ENCODE measurements around the gene FBXL16. TPM values are rescaled to one million over a fixed set of nuclear protein-coding genes. Genes with fewer than 3 reads are reported as not detected.

The FBXL16 gene
- total RNA-seq, 1 donor from 2014 or later: 3.0 TPM

- Mint-ChIP-seq H3K27ac (ENCODE audit: unreplicated experiment) (peak within 1 kb of the TSS; percentile 50), H3K4me1 (no peaks in the 10 kb centered on the region), H3K27me3 (ENCODE audit: low read depth) (no peaks in the 10 kb centered on the region), H3K36me3 (ENCODE audit: low read depth) (no peaks in the 10 kb centered on the region), H3K9me3 (no peaks in the 10 kb centered on the region), H3K4me3 (peak within 1 kb of the TSS; percentile 80)
- no peak for TF ChIP-seq CTCF (conservative IDR thresholded peaks at IDR 0.05)
- peak; percentile 87 for DNase-seq (ENCODE audit: low read depth, low spot score)
Observed at GRCh38 chr16:648781-649589, 56.6 kb downstream of the FBXL16 start, which contains the start of gene WDR90. Gene WDR90, plus strand, starts transcription at chr16:649365. Its CDS starts 52 bp downstream, at chr16:649417.

GRCh38 chr16:648071-648780, 57.4 kb downstream of the FBXL16 start:
- DNase-seq (ENCODE audit: low read depth, low spot score): no peak
- no peaks in the 10 kb centered on the region for H3K36me3 Mint-ChIP-seq (ENCODE audit: low read depth)

GRCh38 chr16:647173-647902, 58.3 kb downstream of the FBXL16 start:
- Mint-ChIP-seq H3K4me3 (peak overlapping the region; percentile 67), H3K27ac (ENCODE audit: unreplicated experiment) (no peak overlapping the region), H3K4me1 (no peaks in the 10 kb centered on the region), H3K9me3 (no peaks in the 10 kb centered on the region), H3K27me3 (ENCODE audit: low read depth) (peaks cover 2% of the 10 kb centered on the region), H3K36me3 (ENCODE audit: low read depth) (no peaks in the 10 kb centered on the region)
- DNase-seq (ENCODE audit: low read depth, low spot score): no peak
- no peak for TF ChIP-seq CTCF (conservative IDR thresholded peaks at IDR 0.05)

More at GRCh38 chr16:648071-648780, 57.4 kb downstream of the FBXL16 start:
- Mint-ChIP-seq H3K4me3 (peak overlapping the region; percentile 80), H3K4me1 (no peaks in the 10 kb centered on the region), H3K27me3 (ENCODE audit: low read depth) (peaks cover 2% of the 10 kb centered on the region), H3K27ac (ENCODE audit: unreplicated experiment) (peak overlapping the region; percentile 50), H3K9me3 (no peaks in the 10 kb centered on the region)
- peak; percentile 49 for TF ChIP-seq CTCF (conservative IDR thresholded peaks at IDR 0.05)

GRCh38 chr16:646679-647172, 58.9 kb downstream of the FBXL16 start:
- H3K4me3 Mint-ChIP-seq: peak overlapping the region; percentile 67
- no peaks in the 10 kb centered on the region for H3K36me3 Mint-ChIP-seq (ENCODE audit: low read depth)
- H3K9me3 Mint-ChIP-seq: no peaks in the 10 kb centered on the region
- no peak for DNase-seq (ENCODE audit: low read depth, low spot score)
- peaks cover 2% of the 10 kb centered on the region for H3K27me3 Mint-ChIP-seq (ENCODE audit: low read depth)
- H3K27ac Mint-ChIP-seq (ENCODE audit: unreplicated experiment): no peak overlapping the region
- TF ChIP-seq CTCF (conservative IDR thresholded peaks at IDR 0.05): no peak
- no peaks in the 10 kb centered on the region for H3K4me1 Mint-ChIP-seq

Measured in neural crest cell (in vitro differentiated cells).